ENCODE results near the gene SETD9. TPM values are rescaled to one million over a fixed set of nuclear protein-coding genes. Genes with fewer than 3 reads are reported as not detected.
A peak's percentile ranks its signal among the peaks of the same experiment; 100 is the strongest.

SETD9 gene
- total RNA-seq, 2 donors from 2014 or later = 7.6 to 18.5 TPM

DNA sequence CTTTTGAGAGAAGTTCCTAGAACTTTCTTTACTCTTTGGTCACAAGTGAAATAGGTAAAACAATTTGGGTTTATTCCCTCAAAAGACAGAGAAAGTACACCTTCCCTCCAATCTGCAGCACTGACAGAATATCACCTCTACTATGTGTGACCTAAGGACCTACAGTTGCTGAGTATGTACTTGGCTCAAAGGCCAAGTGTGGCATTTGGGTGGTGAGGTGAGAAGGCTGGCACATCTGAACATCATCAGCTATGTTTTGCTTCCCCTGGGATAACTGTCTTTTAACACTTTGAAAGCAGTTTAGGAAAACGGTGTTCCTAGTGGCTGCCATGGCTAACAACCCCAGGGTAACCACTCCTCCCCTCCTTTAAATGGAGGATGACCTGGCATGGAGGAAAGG lies 24.9 kb downstream of the SETD9 start:
- no peak overlapping the region for H3K27ac ChIP-seq
- H3K36me3 ChIP-seq = peaks cover 17% of the 10 kb centered on the region
- H3K9ac ChIP-seq (ENCODE audit: low read depth in 2 of 2, low read length in 2 of 2) = no peak overlapping the region
- H3K9me3 ChIP-seq = no peaks in the 10 kb centered on the region
- intact Hi-C loops (cut with DNase I) = no loop called here
- DNase-seq = no peak
- TF ChIP-seq CTCF (IDR thresholded peaks at IDR 0.05) = no peak
- no peak overlapping the region for H3K4me3 ChIP-seq
- no peaks in the 10 kb centered on the region for H3K27me3 ChIP-seq
- no peaks in the 10 kb centered on the region for H3K4me1 ChIP-seq

DNA sequence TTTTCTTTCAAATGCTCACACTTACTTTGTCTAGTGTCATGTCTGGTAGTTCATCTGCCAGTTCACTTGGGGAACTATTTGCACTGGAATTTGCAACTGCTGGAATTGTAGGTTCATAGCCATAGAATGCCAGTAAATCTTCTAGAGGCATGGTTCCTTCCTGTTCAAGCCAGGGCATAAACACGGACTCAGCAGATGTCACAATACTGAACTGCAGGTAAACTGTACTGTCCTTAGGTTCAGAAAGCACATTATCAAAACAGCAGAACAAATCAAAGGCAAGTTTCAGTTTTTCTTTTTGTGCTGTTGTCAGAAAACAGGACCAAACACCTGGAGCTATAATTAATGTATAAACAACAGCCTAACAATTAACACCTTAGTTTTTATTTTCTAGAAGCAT lies 29.5 kb downstream of the SETD9 start:
- Histone ChIP-seq H3K9me3 (no peaks in the 10 kb centered on the region), H3K9ac (ENCODE audit: low read depth in 2 of 2, low read length in 2 of 2) (no peak overlapping the region), H3K27me3 (no peaks in the 10 kb centered on the region), H3K4me1 (no peaks in the 10 kb centered on the region), H3K4me3 (no peak overlapping the region), H3K27ac (no peak overlapping the region), H3K36me3 (peaks cover 24% of the 10 kb centered on the region)
- no peak for TF ChIP-seq CTCF (IDR thresholded peaks at IDR 0.05)
- no peak for DNase-seq
- intact Hi-C loops (cut with DNase I) = no loop called here

GRCh38 chr5:56941981-56942380 lies 32.6 kb downstream of the SETD9 start:
- Histone ChIP-seq H3K9me3 (no peaks in the 10 kb centered on the region), H3K4me3 (no peak overlapping the region), H3K27ac (no peak overlapping the region), H3K27me3 (no peaks in the 10 kb centered on the region), H3K9ac (ENCODE audit: low read depth in 2 of 2, low read length in 2 of 2) (no peak overlapping the region), H3K36me3 (peaks cover 32% of the 10 kb centered on the region), H3K4me1 (no peaks in the 10 kb centered on the region)
- no peak for TF ChIP-seq CTCF (IDR thresholded peaks at IDR 0.05)
- no peak for DNase-seq
- intact Hi-C loops (cut with DNase I) = no loop called here

DNA sequence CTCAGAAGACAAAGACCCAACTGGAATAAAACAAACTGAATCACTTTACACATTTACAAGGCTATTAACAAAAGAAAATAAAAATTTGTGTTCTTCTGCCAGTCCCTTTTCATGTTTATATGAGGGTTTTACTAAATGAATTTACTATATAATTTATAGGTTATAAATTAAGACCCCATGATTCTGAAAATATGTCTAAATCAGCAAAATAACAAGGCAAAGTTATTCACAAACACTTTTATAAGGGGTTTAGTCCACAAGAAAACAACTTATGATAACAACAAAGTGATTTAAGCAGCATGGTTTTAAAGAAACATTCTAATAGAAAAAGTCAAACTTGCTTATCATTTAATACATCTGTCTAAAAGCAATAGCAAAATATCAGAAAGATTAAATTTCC lies 37.7 kb downstream of the SETD9 start:
- H3K4me1 ChIP-seq = peaks cover 5% of the 10 kb centered on the region
- DNase-seq = no peak
- H3K36me3 ChIP-seq = peaks cover 16% of the 10 kb centered on the region
- no peaks in the 10 kb centered on the region for H3K27me3 ChIP-seq
- no peaks in the 10 kb centered on the region for H3K9me3 ChIP-seq
- no peak for TF ChIP-seq CTCF (IDR thresholded peaks at IDR 0.05)
- no peak overlapping the region for H3K4me3 ChIP-seq
- H3K27ac ChIP-seq = no peak overlapping the region
- H3K9ac ChIP-seq (ENCODE audit: low read depth in 2 of 2, low read length in 2 of 2) = no peak overlapping the region
- intact Hi-C loops (cut with DNase I) = no loop called here

DNA sequence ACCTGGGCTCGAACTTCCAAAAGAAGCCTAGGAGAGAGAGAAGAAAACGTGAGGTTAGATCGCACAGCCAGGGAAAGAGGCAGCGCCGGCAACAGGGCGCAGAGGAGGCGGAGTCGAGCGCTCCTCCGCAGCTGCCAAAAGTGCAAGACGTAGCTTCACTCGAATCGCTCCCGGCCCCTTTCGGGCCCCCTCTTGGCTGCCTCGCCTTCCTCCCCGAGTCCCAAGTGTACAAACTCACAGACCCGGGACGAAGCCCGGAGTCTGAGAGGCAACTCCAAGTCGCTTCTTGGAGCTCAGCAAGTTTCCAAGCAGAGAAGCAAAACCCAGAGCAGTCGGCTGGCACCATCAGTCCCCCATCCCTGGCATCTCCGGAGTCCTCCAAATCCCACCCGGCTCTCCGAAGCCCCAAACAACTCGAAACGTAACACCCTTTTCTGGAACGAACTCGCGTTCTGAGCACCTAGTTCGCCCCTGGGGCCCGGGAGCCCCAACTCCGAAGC lies 41.3 kb downstream of the SETD9 start:
- intact Hi-C loops (cut with DNase I) = no loop called here

More for the DNA sequence above, 41.3 kb downstream of the SETD9 start:
- no peaks in the 10 kb centered on the region for H3K27me3 ChIP-seq
- H3K9me3 ChIP-seq = no peaks in the 10 kb centered on the region
- H3K27ac ChIP-seq = peak overlapping the region; percentile 68
- H3K4me1 ChIP-seq = peaks cover 5% of the 10 kb centered on the region
- peak overlapping the region; percentile 88 to 96 for H3K9ac ChIP-seq (ENCODE audit: low read depth in 2 of 2, low read length in 2 of 2)
- peaks cover 8% of the 10 kb centered on the region for H3K36me3 ChIP-seq
- DNase-seq = peak; percentile 69
- peak overlapping the region; percentile 83 for H3K4me3 ChIP-seq
- no peak for TF ChIP-seq CTCF (IDR thresholded peaks at IDR 0.05)

Measured in colonic mucosa (tissue), 4 donors.